Spinal cord (tissue), 10 donors: Measurements from ENCODE around the gene NR1H3. TPM values are rescaled to one million over a fixed set of nuclear protein-coding genes. Genes with fewer than 3 reads are reported as not detected.

ENCODE experiments used
- DNase-seq, 6 donors: peaks; one replicate each; pipeline versions ENCODE4 v3.0.0 to v3.0.0-alpha.2; 2013 to 2015; ENCODE audit warnings: low spot score in 6 of 6, low read depth in 4 of 6
- H3K27ac ChIP-seq: one replicate; pipeline ENCODE4 v1.5.1; 2013; ENCODE audit warnings: low read depth, low read length, control low read depth
- H3K27me3 ChIP-seq: one replicate; pipeline ENCODE4 v1.6.1; 2013; ENCODE audit warnings: low read length; ENCODE audit not compliant: control insufficient read depth, insufficient read depth
- H3K36me3 ChIP-seq: one replicate; pipeline ENCODE4 v1.6.1; 2013; ENCODE audit warnings: low read length; ENCODE audit not compliant: control insufficient read depth, insufficient read depth
- H3K4me1 ChIP-seq: one replicate; pipeline ENCODE4 v1.6.1; 2013; ENCODE audit warnings: low read length; ENCODE audit not compliant: control insufficient read depth, insufficient read depth
- H3K4me3 ChIP-seq: one replicate; pipeline ENCODE4 v1.5.1; 2013; ENCODE audit warnings: low read depth, low read length, control low read depth
- H3K9me3 ChIP-seq: one replicate; pipeline ENCODE4 v1.6.1; 2013; ENCODE audit warnings: low read length; ENCODE audit not compliant: control insufficient read depth, insufficient read depth
- WGBS: methylation state at CpG from one replicate; pipeline ENCODE4 v1.1.5; 2013; ENCODE audit warnings: missing lambda C conversion rate; ENCODE audit not compliant: insufficient coverage; 5-methylcytosine and 5-hydroxymethylcytosine counted together
- polyA plus RNA-seq, 2 donors: library from polyadenylated mRNA; unstranded; fragments of 120-200 nt; gene quantifications; one replicate each; pipeline ENCODE4 v1.2.1, GENCODE V29; 2013; ENCODE audit not compliant: insufficient read length in 2 of 2
- total RNA-seq, 2 donors: library from RNA; depleted of rRNA in 1 of 2; stranded (reverse); fragments of 120-200 nt in 1 of 2; fragments of >200 nt in 1 of 2; gene quantifications; one replicate each; pipeline versions ENCODE4 v1.2.3 to v1.2.4, GENCODE V29; 2013 to 2014
- donor health status: healthy.

NR1H3 gene
- total and polyA plus RNA-seq, 4 donors, result 14.5 to 33.5 (median 21.2) TPM

DNA sequence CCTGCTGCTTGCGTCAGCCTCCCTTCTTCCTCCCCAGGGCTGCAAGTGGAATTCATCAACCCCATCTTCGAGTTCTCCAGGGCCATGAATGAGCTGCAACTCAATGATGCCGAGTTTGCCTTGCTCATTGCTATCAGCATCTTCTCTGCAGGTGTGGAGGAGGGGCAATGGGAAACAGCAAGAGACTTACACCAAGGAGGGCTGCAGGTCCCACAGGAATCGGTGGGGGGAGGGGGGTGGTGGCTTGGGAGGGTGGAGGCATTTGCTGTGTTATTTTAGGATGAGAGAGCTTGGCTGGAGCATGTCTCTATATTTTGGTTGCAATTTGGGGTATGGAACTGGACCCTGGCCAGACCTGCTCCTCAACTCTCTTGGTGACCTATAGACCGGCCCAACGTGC lies 10.1 kb downstream of the NR1H3 start:
- H3K4me3 ChIP-seq, result no peak overlapping the region
- H3K27ac ChIP-seq, result peak overlapping the region; percentile 92
- DNase-seq, result no peak
- H3K36me3 ChIP-seq, result peaks cover 2% of the 10 kb centered on the region
- H3K4me1 ChIP-seq, result peaks cover 27% of the 10 kb centered on the region
- no peaks in the 10 kb centered on the region for H3K27me3 ChIP-seq
- WGBS, result 66% methylated on average over 3 of the region's 6 CpGs
- no peaks in the 10 kb centered on the region for H3K9me3 ChIP-seq

- Histone ChIP-seq H3K36me3 (no peaks in the 10 kb centered on the region), H3K27ac (peak overlapping the region; percentile 92)
- WGBS, result 34% methylated on average over 13 of the region's 13 CpGs
Measured at GRCh38 chr11:47268448-47269001, 10.7 kb downstream of the NR1H3 start.

DNA sequence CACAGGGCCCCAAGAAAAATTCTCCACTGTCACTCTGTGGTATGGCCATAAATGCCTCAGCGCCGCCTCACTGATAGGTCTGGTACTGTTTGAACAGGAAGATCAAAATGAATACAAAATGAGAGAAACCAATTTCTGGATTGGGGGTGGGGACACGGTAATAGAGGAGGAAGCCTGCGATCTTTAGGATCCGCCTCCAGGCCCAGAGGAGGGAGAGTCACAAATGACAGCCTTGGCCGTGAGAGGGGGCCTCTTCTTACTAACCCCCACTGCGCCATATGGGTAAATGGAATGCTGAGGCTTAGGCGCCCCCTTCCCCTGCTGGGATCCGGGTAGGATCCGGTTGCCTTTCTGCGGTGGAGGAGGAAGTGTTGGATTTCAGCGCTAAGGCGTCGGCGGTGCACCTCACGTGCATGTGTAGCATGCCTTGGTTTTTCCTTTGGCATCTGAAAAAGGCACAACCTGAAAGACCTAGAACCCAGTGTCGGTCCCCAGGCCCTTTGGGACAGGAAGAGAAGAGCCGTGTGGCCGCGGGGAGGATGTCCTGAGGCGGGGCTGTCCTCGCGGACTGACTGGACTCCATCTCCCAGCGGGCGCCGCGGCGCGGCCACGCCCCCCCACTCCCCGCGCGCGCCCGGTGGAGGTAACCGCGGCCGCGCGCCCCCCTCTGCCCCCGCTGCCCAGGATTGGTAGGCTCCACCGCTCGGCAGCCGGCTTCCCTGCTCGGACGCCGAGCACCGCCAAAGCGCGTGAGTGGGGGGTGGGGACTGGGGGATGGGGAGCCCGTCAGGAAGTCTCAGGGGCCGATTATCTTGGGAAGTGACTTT lies 11.4 kb downstream of the NR1H3 start:
- Histone ChIP-seq H3K36me3 (no peaks in the 10 kb centered on the region), H3K4me3 (peak overlapping the region; percentile 69), H3K27ac (peak overlapping the region; percentile 92), H3K27me3 (no peaks in the 10 kb centered on the region), H3K4me1 (peaks cover 27% of the 10 kb centered on the region), H3K9me3 (no peaks in the 10 kb centered on the region)
- DNase-seq, result peak; percentile 71 to 97 (median 84)
- under 1% methylated on average over 46 of the region's 52 CpGs for WGBS

More at GRCh38 chr11:47268448-47269001, 10.7 kb downstream of the NR1H3 start:
- peak overlapping the region; percentile 69 for H3K4me3 ChIP-seq
- H3K9me3 ChIP-seq, result no peaks in the 10 kb centered on the region
- H3K27me3 ChIP-seq, result no peaks in the 10 kb centered on the region
- DNase-seq, result no peak
- H3K4me1 ChIP-seq, result peaks cover 27% of the 10 kb centered on the region

GRCh38 chr11:47269829-47270305 lies 12.1 kb downstream of the NR1H3 start, which contains the start of gene MADD:
MADD (plus strand) TSS chr11:47270133.
- H3K4me3 ChIP-seq, result peak within 1 kb of the TSS; percentile 69
- H3K27ac ChIP-seq, result peak within 1 kb of the TSS; percentile 92
- under 1% methylated on average over 57 of the region's 57 CpGs for whole genome bisulfite sequencing
- H3K4me1 ChIP-seq, result peaks cover 27% of the 10 kb centered on the region
- no peaks in the 10 kb centered on the region for H3K27me3 ChIP-seq
- peak in 5 of 6 donors; percentile 72 to 96 (median 83) for DNase-seq
- peaks cover 5% of the 10 kb centered on the region for H3K36me3 ChIP-seq
- H3K9me3 ChIP-seq, result no peaks in the 10 kb centered on the region

DNA sequence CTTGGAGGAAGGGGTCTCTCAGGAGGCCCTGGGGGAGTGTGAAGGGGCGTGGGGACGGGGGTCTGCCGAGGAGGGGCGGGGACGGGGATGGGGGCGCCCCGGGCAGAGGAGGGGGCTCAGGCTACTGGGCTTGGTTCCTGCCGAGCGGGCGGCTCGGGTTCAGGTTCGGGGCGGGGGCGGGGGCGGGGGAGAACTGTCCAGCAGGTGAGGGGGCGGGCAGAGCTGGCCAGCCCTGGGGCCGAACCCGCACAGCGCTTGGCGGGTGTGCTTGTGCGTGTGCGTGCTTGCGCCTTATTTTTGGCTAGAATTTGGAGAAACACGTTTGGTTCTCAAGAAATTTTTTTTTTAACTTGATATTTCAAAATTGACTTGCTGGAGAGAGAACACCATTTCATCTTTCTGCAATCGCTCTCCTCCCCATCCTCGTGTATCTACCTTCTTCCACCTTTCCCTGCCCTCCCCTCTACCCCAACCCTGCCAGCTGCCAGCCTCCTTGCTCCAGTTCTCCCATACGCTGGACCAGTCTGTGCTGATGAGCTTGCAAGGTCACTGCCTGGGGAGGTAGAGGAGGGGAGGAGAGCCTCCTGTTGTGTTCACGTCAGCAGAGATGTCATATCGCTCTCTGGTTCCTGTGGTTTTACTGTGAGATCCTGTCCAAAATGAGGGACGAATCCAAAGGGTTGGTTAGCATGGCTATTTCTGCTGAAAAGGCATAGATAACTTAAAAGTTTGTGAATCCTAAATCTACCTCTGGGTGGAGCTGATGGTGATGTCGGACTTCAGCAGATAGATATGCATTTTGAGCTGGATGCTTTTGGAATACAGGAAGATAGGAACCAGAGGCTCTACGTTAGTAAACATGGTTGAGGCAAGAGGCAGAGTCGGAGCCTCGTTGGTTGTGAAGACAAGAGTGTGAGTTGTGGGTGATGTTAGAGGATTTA lies 12.8 kb downstream of the NR1H3 start:
- Histone ChIP-seq H3K27ac (peak overlapping the region; percentile 78), H3K36me3 (peaks cover 13% of the 10 kb centered on the region), H3K4me1 (peaks cover 27% of the 10 kb centered on the region), H3K9me3 (no peaks in the 10 kb centered on the region), H3K4me3 (peak overlapping the region; percentile 69), H3K27me3 (no peaks in the 10 kb centered on the region)
- DNase-seq, result peak in 3 of 6 donors; percentile 35 to 85 (median 59)
- WGBS, result under 1% methylated on average over 28 of the region's 34 CpGs

DNA sequence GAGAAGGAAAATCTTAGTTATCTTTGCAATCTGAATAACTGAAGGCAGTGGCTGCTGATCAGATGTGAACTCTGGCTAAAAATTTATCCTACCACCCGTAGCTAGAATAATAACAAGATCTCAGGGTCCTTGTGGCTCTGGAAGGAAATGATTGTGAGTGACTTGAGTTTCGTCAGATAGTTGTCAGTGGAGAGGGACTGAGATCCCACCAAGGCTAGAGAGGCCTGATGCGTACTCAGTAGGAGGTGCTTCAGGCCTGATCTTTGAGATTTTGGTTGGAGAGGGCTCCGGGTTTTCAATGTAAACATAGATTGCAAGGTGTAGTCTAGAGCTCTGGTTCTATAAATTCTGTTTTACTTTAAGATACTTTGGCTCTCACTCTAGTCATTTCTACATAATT lies 13.5 kb downstream of the NR1H3 start:
- DNase-seq, result no peak
- 72% methylated on average over 2 of the region's 4 CpGs for WGBS
- Histone ChIP-seq H3K4me1 (peaks cover 27% of the 10 kb centered on the region), H3K36me3 (peaks cover 20% of the 10 kb centered on the region), H3K4me3 (peak overlapping the region; percentile 69), H3K27me3 (no peaks in the 10 kb centered on the region), H3K9me3 (no peaks in the 10 kb centered on the region), H3K27ac (no peak overlapping the region)

- H3K27ac ChIP-seq, result no peak overlapping the region
- H3K4me3 ChIP-seq, result no peak overlapping the region
- H3K9me3 ChIP-seq, result no peaks in the 10 kb centered on the region
- 39% methylated on average over 4 of the region's 11 CpGs for WGBS
- H3K36me3 ChIP-seq, result peaks cover 26% of the 10 kb centered on the region
- H3K4me1 ChIP-seq, result peaks cover 27% of the 10 kb centered on the region
- DNase-seq, result peak in 1 of 6 donors; percentile 23
- H3K27me3 ChIP-seq, result no peaks in the 10 kb centered on the region
Measured at GRCh38 chr11:47271961-47272661, 14.3 kb downstream of the NR1H3 start.

DNA sequence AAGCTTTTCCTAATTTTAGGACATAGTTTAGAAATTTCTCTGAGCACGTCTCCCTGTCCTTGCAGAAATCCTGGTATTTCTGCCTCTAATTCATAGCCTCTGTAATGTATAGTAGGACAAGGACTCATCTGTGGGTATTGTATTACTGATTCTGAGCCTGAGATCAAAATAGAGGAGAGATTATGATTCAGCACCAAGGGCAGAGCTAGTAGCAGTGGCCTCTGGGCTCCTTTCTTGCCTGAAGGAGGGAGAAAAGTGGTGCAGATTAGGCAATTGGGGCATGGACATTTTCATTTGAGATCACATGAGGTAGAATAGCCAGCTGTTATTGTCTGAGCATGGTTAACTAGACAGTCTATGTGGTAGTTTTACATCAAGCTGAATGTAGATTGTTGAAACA lies 14.9 kb downstream of the NR1H3 start:
- H3K9me3 ChIP-seq, result no peaks in the 10 kb centered on the region
- H3K36me3 ChIP-seq, result peaks cover 29% of the 10 kb centered on the region
- no peak overlapping the region for H3K4me3 ChIP-seq
- no peak for DNase-seq
- H3K27ac ChIP-seq, result no peak overlapping the region
- no CpG with 5 or more reads among the region's 1 CpG for WGBS
- peaks cover 26% of the 10 kb centered on the region for H3K4me1 ChIP-seq
- H3K27me3 ChIP-seq, result no peaks in the 10 kb centered on the region
